ENCODE results near the gene PTPRN.

The PTPRN gene

DNA sequence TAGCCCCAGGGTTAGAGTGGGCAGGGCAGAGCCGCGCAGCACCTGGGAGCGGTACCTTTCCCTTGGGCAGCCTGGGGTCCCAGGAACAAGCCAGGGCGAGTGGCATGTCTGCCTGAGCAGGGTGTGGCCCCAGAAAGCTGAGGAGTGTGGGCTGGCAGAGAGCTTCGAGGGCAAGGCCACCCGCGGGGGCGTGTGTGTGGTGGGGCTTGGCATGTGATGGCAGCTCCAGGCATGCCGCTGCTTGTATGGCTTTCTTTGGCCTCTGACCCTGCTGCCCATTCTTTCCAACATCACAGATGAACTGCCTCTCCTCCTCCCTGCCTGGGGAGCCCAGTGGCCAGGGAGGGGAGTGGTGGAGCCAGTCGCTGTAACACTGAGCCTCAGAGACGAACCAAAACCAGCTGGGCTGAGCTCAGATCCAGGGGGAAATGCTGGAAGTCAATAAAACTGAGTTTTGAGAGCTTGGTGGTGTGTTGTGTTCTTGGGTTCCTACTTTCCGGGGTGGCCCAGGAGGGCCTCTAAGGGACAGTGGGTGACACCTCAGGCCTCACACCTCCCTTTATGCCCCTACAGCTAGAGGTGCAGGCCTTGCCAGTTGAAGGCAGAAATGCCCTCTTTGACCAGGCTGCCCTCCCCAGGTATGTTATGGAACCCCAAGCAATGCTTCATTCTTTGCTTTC is 22.6 kb downstream of the PTPRN start:
- no peak for DNase-seq

GRCh38 chr2:219285894-219286425 is 23.2 kb downstream of the PTPRN start:
- no peak for DNase-seq

DNA sequence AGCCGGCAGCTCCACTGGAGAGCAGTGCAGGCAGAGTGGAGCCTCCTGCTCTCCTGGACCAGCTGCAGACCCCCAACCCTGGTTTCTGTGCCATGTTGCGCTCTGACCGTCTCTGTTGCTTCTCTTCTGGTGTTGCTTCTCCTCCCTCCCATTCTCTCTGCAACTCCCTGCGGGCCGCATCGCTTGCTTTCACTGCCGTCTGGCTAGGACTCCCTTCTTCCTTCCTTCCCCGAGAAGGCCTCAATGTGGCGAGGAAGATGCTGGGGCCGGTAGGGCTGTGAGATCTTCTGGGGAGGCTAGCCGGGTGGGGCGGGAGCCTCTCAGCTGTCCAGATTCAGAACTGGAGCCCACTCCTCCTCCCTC is 23.8 kb downstream of the PTPRN start:
- DNase-seq = no peak

DNA sequence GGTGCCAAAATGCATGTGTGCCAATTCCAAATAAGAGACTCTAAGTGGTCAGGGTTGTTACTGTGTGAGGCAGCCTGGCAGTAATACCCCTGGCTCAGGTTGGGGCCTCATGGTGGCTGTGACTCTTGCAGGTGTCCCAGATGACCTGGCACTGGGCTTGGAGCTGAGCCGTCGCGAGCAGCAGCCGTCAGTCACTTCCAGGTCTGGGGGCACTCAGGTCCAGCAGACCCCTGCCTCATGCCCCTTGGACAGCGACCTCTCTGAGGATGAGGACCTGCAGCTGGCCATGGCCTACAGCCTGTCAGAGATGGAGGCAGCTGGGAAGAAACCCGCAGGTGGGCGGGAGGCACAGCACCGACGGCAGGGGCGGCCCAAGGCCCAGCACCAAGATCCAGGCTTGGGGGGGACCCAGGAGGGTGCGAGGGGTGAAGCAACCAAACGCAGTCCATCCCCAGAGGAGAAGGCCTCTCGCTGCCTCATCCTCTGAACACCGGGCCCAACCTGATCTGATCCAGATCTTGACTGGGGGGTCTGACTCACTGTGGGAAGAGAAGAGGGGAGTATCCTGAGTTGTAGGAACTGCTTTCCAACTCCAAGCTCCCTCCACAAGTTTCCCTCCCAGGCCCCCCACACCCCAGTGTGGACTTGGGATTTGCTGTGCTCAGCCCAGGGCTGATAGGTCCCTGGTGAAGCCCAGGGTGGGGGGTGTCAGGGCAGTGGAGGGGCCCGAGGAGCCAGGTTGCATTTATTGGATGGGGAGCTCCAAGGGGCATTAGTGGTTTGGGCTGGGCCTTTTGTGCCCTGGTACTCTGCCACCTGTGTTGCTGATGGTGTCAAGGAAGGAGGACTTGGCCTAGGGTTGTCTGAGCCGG is 24.5 kb downstream of the PTPRN start:
- no peak for DNase-seq

DNA sequence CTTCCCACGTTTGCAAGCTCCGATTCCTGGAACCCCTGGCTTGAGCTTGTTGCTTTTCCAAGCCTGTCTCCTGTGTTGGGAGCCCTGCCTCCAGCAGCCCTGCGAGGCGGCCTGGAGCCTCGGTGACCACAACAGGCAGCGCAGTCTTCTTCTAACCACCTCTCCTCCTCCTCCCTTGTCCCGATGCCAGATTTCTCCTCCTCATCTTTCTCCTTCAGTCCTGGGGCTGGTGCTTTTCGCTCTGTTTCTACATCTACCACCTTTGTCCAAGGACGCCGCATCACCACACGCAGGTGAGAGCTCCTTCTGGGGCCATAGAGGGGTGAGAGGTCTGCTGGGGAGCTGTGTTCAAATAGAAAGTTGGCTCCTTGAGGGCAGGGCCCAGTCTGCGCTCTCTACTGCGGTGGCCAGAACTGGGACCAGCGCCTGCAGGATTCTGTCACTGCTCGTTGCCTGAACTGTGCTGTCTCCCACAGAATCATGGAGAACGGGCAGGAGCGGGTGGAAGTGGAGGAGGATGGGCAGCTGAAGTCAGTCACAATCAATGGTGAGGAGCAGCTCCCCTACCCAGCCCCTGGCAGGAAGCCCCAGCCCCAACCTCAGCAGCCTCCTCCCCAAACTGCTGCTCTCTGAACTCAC is 26.1 kb downstream of the PTPRN start:
- DNase-seq = no peak

DNA sequence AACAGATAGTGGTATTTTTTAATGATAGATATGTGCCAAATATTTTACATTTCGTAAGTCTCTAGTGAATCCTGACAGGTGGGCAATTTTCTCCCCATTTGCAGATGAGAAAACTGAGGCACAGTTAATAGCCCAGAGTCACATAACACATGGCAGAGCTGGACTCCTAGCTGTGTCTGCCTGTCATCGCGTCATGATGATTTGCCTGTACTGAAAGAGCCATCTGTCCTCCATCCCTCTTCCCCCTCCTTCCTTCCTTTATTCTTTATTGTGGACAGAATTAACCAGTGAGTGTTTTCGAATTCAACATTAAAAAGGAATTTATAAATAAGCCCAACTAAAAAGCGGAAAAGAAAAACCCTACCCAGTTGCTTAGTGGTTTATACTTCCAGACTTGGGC is 26.8 kb downstream of the PTPRN start:
- no peak for DNase-seq

- no peak for DNase-seq
These were observed 27.6 kb downstream of the PTPRN start for GRCh38 chr2:219281588-219281987.

- no peak for DNase-seq
These were observed 28.6 kb downstream of the PTPRN start for GRCh38 chr2:219280651-219281050.

DNA sequence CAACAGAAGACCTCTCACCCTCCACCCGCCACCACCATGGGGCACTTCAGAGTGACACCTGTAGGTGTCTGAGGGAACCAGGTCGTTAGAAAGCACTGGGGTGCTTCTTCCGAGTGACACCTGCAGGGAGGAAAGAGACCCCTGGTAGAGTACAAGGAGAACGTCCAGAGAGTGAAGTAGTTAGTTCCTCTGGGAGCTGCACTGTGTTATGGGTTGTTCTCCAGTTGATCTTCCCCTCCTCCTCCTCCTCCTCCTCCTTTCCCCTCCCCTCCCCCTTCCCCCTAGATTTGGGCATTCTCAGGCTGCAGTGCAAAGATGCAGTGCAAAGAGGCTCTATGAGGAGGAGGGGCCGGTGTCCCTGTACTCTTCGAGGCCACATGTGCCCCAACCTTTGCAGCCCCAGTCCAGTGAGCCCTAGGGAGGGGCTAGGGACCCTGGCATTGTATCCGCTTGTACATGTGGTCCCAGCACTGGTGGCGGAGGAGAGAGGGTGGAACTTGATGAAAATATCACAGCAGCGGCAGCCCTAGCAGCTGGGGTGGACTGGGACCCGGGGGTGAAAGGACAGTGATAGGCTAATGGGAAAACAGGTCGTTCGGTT is 29.2 kb downstream of the PTPRN start:
- DNase-seq = no peak

- DNase-seq = peak; percentile 86
These were observed 29.9 kb downstream of the PTPRN start, which contains the start of gene DNAJB2 for GRCh38 chr2:219279151-219279915. Gene DNAJB2 (plus strand): TSS chr2:219279366. CDS start chr2:219279834, 468 bp downstream.

DNA sequence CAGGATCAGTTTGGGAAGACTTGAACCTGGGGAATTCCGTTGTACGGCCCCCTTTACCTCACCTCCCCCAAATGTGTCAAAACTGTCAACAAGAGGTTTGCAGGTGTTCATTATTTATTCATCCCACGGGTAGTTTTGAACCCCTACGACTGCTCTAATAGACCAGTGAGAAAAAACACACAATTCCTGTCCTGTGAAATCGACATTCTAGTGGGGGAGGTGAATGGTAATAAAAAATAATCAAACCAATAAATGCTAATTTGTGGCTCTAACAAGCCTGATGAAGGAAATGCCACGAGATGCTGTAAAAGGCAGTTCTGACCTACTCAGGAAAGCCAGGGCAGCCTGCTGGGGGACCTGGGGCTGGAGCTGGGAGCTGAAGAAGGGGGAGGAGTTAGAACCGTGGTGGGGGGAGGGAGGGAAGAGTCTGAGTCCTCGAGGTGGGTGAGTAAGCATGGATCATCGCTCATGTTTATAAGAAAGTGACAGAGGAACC is 30.5 kb downstream of the PTPRN start:
- no peak for DNase-seq

GRCh38 chr2:219277703-219278654 is 31.2 kb downstream of the PTPRN start:
- peak; percentile 45 for DNase-seq

- DNase-seq = no peak
These were observed 34.8 kb downstream of the PTPRN start for GRCh38 chr2:219274361-219274921.

DNA sequence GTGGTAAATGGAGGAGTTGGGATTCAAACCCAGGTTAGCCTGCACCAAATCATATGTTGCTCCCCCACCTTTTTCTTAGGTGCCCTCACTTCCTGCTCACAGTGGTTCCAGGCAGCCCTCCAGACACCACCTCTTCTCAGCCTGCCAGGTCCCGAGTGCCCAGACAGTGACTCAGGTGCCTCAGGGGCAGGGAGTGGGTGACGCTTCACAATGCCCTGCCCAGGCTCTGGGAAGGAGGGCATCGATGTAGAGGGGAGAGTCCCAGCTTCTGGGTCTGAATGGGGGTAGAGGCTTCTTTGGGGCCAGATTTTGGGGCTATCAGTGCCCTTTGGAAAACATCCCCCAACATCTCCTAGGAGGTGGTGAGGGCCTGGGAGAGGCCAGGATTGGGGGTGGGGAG is 35.3 kb downstream of the PTPRN start:
- no peak for DNase-seq

- DNase-seq = no peak
These were observed 36.2 kb downstream of the PTPRN start for GRCh38 chr2:219272995-219273394.

- no peak for DNase-seq
These were observed 36.8 kb downstream of the PTPRN start for GRCh38 chr2:219272356-219272755.

DNA sequence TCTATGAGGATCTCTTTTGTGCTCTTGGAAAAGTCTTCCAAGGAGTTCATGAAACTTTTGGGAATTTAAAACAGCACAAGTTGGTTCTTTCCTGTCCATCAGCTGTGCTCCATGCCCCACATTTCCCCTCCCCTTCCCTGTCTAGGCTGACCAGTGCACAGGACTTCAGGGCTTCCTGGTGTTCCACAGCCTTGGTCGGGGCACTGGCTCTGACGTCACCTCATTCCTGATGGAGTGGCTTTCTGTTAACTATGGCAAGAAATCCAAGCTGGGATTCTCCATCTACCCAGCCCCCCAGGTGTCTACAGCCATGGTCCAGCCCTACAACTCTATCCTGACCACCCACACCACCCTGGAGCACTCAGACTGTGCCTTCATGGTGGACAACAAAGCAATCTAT is 38.2 kb downstream of the PTPRN start:
- no peak for DNase-seq

DNA sequence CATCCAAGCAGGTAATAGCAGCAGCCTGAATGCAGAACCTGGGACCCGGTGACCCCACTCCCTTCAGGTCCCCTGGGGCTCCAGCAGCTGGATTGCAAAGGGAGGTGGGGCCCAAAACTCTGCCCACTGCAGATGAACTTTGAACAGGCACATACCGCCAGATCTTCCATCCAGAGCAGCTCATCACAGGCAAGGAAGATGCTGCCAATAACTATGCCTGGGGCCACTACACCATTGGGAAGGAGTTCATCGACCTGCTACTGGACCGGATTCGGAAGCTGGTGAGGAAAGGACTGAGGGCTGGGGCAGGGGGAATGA is 39.2 kb downstream of the PTPRN start:
- DNase-seq = no peak

- DNase-seq = no peak
These were observed 39.7 kb downstream of the PTPRN start for GRCh38 chr2:219269362-219270054.

- no peak for DNase-seq
These were observed 40.9 kb downstream of the PTPRN start for GRCh38 chr2:219268294-219268693.

Measured in NCI-H2107 (cell line).